Stimulated activated CD4-positive, alpha-beta T cell treated with anti-CD3 and anti-CD28 coated beads, Interleukin-2, amount 100 ng/mL, for 48 hours (primary cell): Measurements from ENCODE around the gene POLD3.
"Not testable (repeated sequence)": the region's sequence is repeated elsewhere in the genome, so short reads cannot be mapped to it uniquely, and the experiment has no call there.

Experiments
- DNase-seq, 2 donors: peaks; one replicate each; pipeline ENCODE4 v3.0.0-alpha.2; 2020

POLD3 gene

GRCh38 chr11:74639533-74639932 is 47.2 kb downstream of the POLD3 start:
- DNase-seq, result no peak

- DNase-seq, result no peak
Measured at GRCh38 chr11:74641289-74641688, 48.9 kb downstream of the POLD3 start.

- DNase-seq, result no peak
Measured at GRCh38 chr11:74641905-74642304, 49.5 kb downstream of the POLD3 start.

- DNase-seq, result no peak
Measured at GRCh38 chr11:74642912-74643311, 50.5 kb downstream of the POLD3 start.

GRCh38 chr11:74644081-74644480 is 51.7 kb downstream of the POLD3 start:
- no peak for DNase-seq

GRCh38 chr11:74646215-74646614 is 53.8 kb downstream of the POLD3 start:
- DNase-seq, result no peak

- no peak for DNase-seq
Measured at GRCh38 chr11:74646954-74647353, 54.6 kb downstream of the POLD3 start.

GRCh38 chr11:74647404-74647803 is 55.0 kb downstream of the POLD3 start:
- no peak for DNase-seq

GRCh38 chr11:74647831-74648230 is 55.4 kb downstream of the POLD3 start:
- no peak for DNase-seq

GRCh38 chr11:74648894-74649293 is 56.5 kb downstream of the POLD3 start:
- no peak for DNase-seq

- no peak for DNase-seq
Measured at GRCh38 chr11:74650498-74650897, 58.1 kb downstream of the POLD3 start.

- no peak for DNase-seq
Measured at GRCh38 chr11:74654976-74655375, 62.6 kb downstream of the POLD3 start.

- not testable (repeated sequence) for DNase-seq
Measured at GRCh38 chr11:74659124-74659523, 66.7 kb downstream of the POLD3 start.

- DNase-seq, result no peak
Measured at GRCh38 chr11:74662487-74663103, 70.2 kb downstream of the POLD3 start.

GRCh38 chr11:74663315-74663714 is 70.9 kb downstream of the POLD3 start:
- no peak for DNase-seq

GRCh38 chr11:74669211-74670160 is 77.1 kb downstream of the POLD3 start:
- no peak for DNase-seq

GRCh38 chr11:74670171-74670570 is 77.8 kb downstream of the POLD3 start:
- no peak for DNase-seq

GRCh38 chr11:74671520-74672196 is 79.3 kb downstream of the POLD3 start:
- DNase-seq, result no peak

- DNase-seq, result no peak
Measured at GRCh38 chr11:74672332-74672955, 80.1 kb downstream of the POLD3 start.

GRCh38 chr11:74672956-74673692 is 80.7 kb downstream of the POLD3 start:
- DNase-seq, result no peak

- DNase-seq, result no peak
Measured at GRCh38 chr11:74673693-74674360, 81.4 kb downstream of the POLD3 start.

GRCh38 chr11:74675761-74676160 is 83.4 kb downstream of the POLD3 start:
- DNase-seq, result no peak
